Vagina (tissue), 2 donors: Measurements from ENCODE around the gene CPPED1. TPM values are rescaled to one million over a fixed set of nuclear protein-coding genes. Genes with fewer than 3 reads are reported as not detected.

Source experiments
- DNase-seq, 2 donors: peaks; one replicate each; pipeline ENCODE4 v3.0.0-alpha.2; 2017; ENCODE audit errors: extremely low spot score in 2 of 2
- H3K27ac ChIP-seq: fragments of 200-600 bp; sonication (generic); one replicate; pipeline ENCODE4 v1.5.1; 2019
- H3K27me3 ChIP-seq: fragments of 200-600 bp; sonication (generic); one replicate; pipeline ENCODE4 v1.5.1; 2019
- H3K36me3 ChIP-seq, 2 donors: fragments of 200-600 bp; sonication (generic); one replicate each; pipeline ENCODE4 v1.5.1; 2017 to 2019
- H3K4me1 ChIP-seq: fragments of 200-600 bp; sonication (generic); one replicate; pipeline ENCODE4 v1.5.1; 2019
- H3K4me3 ChIP-seq, 2 donors: fragments of 200-600 bp; sonication (generic); 1 replicate in 1 of 2; 2 replicates in 1 of 2; pipeline ENCODE4 v1.5.1; 2016 to 2019
- H3K9me3 ChIP-seq: fragments of 200-600 bp; sonication (generic); one replicate; pipeline ENCODE4 v1.5.1; 2019
- POLR2A ChIP-seq, 2 donors: fragments of 450-650 bp; IDR thresholded peaks; one replicate each; pipeline ENCODE4 v1.6.1; 2017; ENCODE audit warnings: antibody characterized with exemption in 2 of 2, mild to moderate bottlenecking in 2 of 2, moderate library complexity in 2 of 2
- POLR2AphosphoS5 ChIP-seq, 2 donors: sonication (generic); formaldehyde crosslinking; IDR thresholded peaks; one replicate each; pipeline ENCODE4 v1.9.0; 2017; ENCODE audit warnings: antibody characterized with exemption in 2 of 2, mild to moderate bottlenecking in 2 of 2, low read depth in 1 of 2; ENCODE audit not compliant: insufficient read depth in 1 of 2
- intact Hi-C: fragments of 100-400 bp; cut with DNase I; formaldehyde crosslinking; loops from one replicate; pipeline ENCODE4 v1.15.1; 2023
- total RNA-seq: library from RNA; depleted of rRNA; stranded (reverse); fragments of >200 nt; gene quantifications from one replicate; pipeline ENCODE4 v1.2.3, GENCODE V29; 2016
- TF ChIP-seq, protein P1 (sequence below), 3 experiments: fragments of 450-650 bp in 2 of 3; fragments of 200-600 bp in 1 of 3; sonication (generic) in 1 of 3; IDR thresholded peaks; one replicate each; pipeline ENCODE4 v1.5.1; 2017 to 2019; ENCODE audit warnings: antibody characterized with exemption in 3 of 3, mild to moderate bottlenecking in 2 of 3, moderate library complexity in 2 of 3

CPPED1 gene
- total RNA-seq, 1 donor from 2014 or later, result 15.2 TPM

DNA sequence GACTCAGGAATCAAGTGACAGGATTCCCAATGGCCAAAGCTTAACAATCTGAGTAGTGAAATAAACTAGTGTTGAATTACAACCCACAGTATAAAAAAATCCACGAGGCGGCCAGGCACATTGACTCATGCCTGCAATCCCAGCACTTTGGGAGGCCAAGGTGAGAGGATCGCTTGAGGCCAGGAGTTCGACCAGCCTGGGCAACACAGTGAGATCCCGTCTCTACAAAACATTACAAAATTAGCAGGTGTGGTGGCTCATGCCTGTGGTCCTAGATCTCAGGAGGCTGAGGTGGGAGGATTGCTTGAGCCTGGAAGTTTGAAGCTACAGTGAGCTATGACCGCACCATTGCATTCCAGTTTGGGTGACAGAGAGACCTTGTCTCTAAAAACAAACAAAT lies 133.8 kb downstream of the CPPED1 start:
- TF ChIP-seq, protein P1, sequence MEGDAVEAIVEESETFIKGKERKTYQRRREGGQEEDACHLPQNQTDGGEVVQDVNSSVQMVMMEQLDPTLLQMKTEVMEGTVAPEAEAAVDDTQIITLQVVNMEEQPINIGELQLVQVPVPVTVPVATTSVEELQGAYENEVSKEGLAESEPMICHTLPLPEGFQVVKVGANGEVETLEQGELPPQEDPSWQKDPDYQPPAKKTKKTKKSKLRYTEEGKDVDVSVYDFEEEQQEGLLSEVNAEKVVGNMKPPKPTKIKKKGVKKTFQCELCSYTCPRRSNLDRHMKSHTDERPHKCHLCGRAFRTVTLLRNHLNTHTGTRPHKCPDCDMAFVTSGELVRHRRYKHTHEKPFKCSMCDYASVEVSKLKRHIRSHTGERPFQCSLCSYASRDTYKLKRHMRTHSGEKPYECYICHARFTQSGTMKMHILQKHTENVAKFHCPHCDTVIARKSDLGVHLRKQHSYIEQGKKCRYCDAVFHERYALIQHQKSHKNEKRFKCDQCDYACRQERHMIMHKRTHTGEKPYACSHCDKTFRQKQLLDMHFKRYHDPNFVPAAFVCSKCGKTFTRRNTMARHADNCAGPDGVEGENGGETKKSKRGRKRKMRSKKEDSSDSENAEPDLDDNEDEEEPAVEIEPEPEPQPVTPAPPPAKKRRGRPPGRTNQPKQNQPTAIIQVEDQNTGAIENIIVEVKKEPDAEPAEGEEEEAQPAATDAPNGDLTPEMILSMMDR (IDR thresholded peaks at IDR 0.05), result no peak
- no peak for TF ChIP-seq POLR2AphosphoS5 (IDR thresholded peaks at IDR 0.05; ENCODE audit: insufficient read depth in 1 of 2, low read depth in 1 of 2)
- no peaks in the 10 kb centered on the region for H3K4me1 ChIP-seq
- intact Hi-C loops, result no loop called here

DNA sequence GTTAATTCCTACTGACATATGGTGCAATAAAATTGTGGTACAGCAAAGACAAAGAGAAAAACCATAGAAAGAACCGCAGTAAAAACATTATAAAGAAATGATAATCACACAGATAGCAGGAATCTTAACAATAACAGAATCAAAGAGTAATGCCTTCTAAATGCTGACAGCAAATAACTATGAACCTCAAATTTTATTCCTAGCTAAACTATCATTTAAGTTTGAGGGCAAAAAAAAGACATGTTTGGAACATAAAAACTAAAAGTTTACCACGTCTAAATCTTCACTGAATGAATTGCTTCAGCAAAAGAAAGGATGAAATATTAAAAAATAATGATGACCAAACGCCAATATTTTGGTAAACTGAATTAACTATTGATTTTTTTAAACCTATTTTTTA lies 135.8 kb downstream of the CPPED1 start:
- no peaks in the 10 kb centered on the region for H3K4me1 ChIP-seq
- no peaks in the 10 kb centered on the region for H3K27me3 ChIP-seq
- intact Hi-C loops, result no loop called here
- TF ChIP-seq POLR2A (IDR thresholded peaks at IDR 0.05), result no peak
- TF ChIP-seq, protein P1 (IDR thresholded peaks at IDR 0.05), result no peak
- no peak for TF ChIP-seq POLR2AphosphoS5 (IDR thresholded peaks at IDR 0.05; ENCODE audit: insufficient read depth in 1 of 2, low read depth in 1 of 2)
- no peak for DNase-seq
- no peak overlapping the region for H3K4me3 ChIP-seq
- H3K36me3 ChIP-seq, result peaks cover 0 to 8% of the 10 kb centered on the region in 2 donors
- no peak overlapping the region for H3K27ac ChIP-seq
- H3K9me3 ChIP-seq, result peaks cover 4% of the 10 kb centered on the region

More for the DNA sequence above, 133.8 kb downstream of the CPPED1 start:
- Histone ChIP-seq H3K4me3 (no peak overlapping the region), H3K27ac (no peak overlapping the region), H3K27me3 (no peaks in the 10 kb centered on the region), H3K36me3 (no peaks in the 10 kb centered on the region), H3K9me3 (peaks cover 4% of the 10 kb centered on the region)
- no peak for DNase-seq

DNA sequence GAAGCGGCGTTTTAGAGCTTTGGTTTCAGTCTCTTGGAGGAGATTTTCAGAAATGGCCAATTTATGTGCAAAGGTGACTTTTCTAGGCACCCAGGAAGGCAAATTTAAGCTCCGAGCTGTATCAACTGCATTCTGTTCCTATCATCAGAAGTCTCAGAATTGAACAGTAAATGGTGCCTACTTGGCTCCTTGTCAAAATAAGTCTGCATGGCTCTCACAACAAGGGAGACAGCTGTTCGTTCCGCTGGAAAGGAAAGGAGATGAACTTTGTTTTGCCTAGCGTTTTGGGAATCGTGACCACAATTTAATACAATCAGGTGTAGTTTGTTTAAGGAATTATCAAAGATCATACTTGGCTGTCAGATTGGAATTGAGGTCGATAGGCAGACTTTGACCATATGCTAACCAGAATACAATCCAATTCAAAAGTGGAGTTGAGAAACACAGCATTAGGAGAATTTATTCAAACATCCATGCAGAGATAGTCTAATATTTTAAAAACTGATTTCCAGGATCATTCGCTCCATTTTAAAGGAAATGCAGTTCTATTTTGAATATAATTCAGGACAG lies 139.4 kb downstream of the CPPED1 start:
- Histone ChIP-seq H3K4me3 (no peak overlapping the region), H3K9me3 (peaks cover 4% of the 10 kb centered on the region), H3K27ac (no peak overlapping the region), H3K27me3 (no peaks in the 10 kb centered on the region), H3K36me3 (peaks cover 0 to 8% of the 10 kb centered on the region in 2 donors), H3K4me1 (no peaks in the 10 kb centered on the region)
- DNase-seq, result no peak
- intact Hi-C loops, result no loop called here
- TF ChIP-seq, protein P1 (IDR thresholded peaks at IDR 0.05), result no peak
- no peak for TF ChIP-seq POLR2A (IDR thresholded peaks at IDR 0.05)
- no peak for TF ChIP-seq POLR2AphosphoS5 (IDR thresholded peaks at IDR 0.05; ENCODE audit: insufficient read depth in 1 of 2, low read depth in 1 of 2)

DNA sequence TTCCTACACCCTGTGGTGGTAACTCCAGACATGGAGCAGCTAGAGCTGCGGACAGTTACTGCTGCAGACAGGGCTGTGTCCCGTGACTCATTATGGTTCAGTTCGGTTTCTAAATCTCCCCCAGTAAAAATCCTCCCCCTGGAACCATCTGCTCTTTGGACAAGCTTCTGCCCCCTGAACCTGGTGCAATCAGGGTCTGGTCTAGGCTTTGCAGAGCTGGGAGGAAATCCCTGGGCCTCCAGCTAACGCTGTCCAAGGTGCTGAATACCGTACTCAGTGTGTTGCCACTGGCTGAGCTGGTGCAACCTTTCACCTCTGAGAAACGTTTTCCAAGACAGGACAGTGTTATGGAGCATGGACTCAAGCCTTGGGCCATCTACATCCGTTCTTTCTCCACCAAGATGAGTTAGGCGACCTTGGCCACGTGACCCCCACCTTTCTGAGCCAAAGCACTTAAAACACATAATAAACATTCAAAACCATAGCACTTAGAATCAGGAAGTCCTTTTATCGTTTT lies 142.0 kb downstream of the CPPED1 start:
- TF ChIP-seq POLR2A (IDR thresholded peaks at IDR 0.05) (no peak), POLR2AphosphoS5 (IDR thresholded peaks at IDR 0.05; ENCODE audit: insufficient read depth in 1 of 2, low read depth in 1 of 2) (no peak)
- TF ChIP-seq, protein P1 (IDR thresholded peaks at IDR 0.05), result no peak
- intact Hi-C loops, result no loop called here
- DNase-seq, result no peak
- H3K36me3 ChIP-seq, result peaks cover 0 to 8% of the 10 kb centered on the region in 2 donors
- H3K4me1 ChIP-seq, result no peaks in the 10 kb centered on the region
- H3K27ac ChIP-seq, result no peak overlapping the region
- no peak overlapping the region for H3K4me3 ChIP-seq
- H3K27me3 ChIP-seq, result no peaks in the 10 kb centered on the region
- H3K9me3 ChIP-seq, result peaks cover 4% of the 10 kb centered on the region

DNA sequence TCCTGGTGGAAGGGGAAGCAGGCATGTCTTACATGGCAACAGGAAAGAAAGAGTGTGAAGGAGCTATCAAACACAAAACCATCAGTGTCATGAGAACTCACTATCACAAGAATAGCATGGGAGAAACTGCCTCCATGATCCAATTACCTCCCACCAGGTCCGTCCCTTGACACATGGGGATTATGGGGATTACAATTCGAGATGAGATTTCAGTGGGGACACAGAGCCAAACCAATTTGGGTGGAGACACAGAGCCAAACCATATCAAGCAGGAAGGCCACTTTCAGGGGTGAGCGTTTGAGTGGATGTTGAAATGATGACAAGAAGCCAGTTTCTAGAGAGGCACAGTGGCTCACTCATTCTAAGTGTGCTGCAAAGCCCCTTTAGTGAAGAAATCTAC lies 143.8 kb downstream of the CPPED1 start:
- H3K4me1 ChIP-seq, result no peaks in the 10 kb centered on the region
- H3K27ac ChIP-seq, result no peak overlapping the region
- TF ChIP-seq POLR2A (IDR thresholded peaks at IDR 0.05) (no peak), POLR2AphosphoS5 (IDR thresholded peaks at IDR 0.05; ENCODE audit: insufficient read depth in 1 of 2, low read depth in 1 of 2) (no peak)
- TF ChIP-seq, protein P1 (IDR thresholded peaks at IDR 0.05), result no peak
- DNase-seq, result no peak
- intact Hi-C loops, result no loop called here
- H3K4me3 ChIP-seq, result no peak overlapping the region
- peaks cover 0 to 8% of the 10 kb centered on the region in 2 donors for H3K36me3 ChIP-seq
- peaks cover 4% of the 10 kb centered on the region for H3K9me3 ChIP-seq
- no peaks in the 10 kb centered on the region for H3K27me3 ChIP-seq
